Measurements from ENCODE around the gene LRRC27. TPM values are rescaled to one million over a fixed set of nuclear protein-coding genes. Genes with fewer than 3 reads are reported as not detected.
A peak's percentile ranks its signal among the peaks of the same experiment; 100 is the strongest.
"Not testable (repeated sequence)": the region's sequence is repeated elsewhere in the genome, so short reads cannot be mapped to it uniquely, and the experiment has no call there.

LRRC27 gene
- total and polyA plus RNA-seq, 8 donors = 2.5 to 11.1 (median 4.3) TPM

GRCh38 chr10:132385721-132386418 lies 53.9 kb downstream of the LRRC27 start:
- DNase-seq (peak in 3 of 6 donors; percentile 16 to 59 (median 58)), FAIRE-seq (no peak), ATAC-seq (no peak)
- intact Hi-C loops (cut with DNase I) = loop anchor here (5.0 to 10.0 kb wide), 2 partner anchors 66 to 259 kb away; no protein-coding TSS in a partner anchor
- 79 to 80% methylated on average over 15 to 18 of the region's 18 CpGs for WGBS, 2 donors
- peaks cover 10% of the 10 kb centered on the region in 3 donors for H3K4me1 ChIP-seq
- no peak overlapping the region for H3K4me3 ChIP-seq
- no peak overlapping the region for H3K27ac ChIP-seq
- no peaks in the 10 kb centered on the region for H3K36me3 ChIP-seq
- no peak for TF ChIP-seq CTCF (IDR thresholded peaks at IDR 0.05)
- H3K27me3 ChIP-seq = no peaks in the 10 kb centered on the region
- no peaks in the 10 kb centered on the region for H3K9me3 ChIP-seq

- FAIRE-seq (no peak), ATAC-seq (no peak), DNase-seq (peak in 3 of 6 donors; percentile 16 to 57 (median 50))
- Histone ChIP-seq H3K27me3 (no peaks in the 10 kb centered on the region), H3K27ac (no peak overlapping the region), H3K4me1 (peaks cover 10% of the 10 kb centered on the region in 3 donors), H3K36me3 (no peaks in the 10 kb centered on the region), H3K9me3 (no peaks in the 10 kb centered on the region), H3K4me3 (no peak overlapping the region)
- intact Hi-C loops (cut with DNase I) = loop anchor here (5.0 to 10.0 kb wide), 2 partner anchors 66 to 258 kb away; no protein-coding TSS in a partner anchor
- 77 to 84% methylated on average over 9 of the region's 9 CpGs for whole genome bisulfite sequencing, 2 donors
- no peak for TF ChIP-seq CTCF (IDR thresholded peaks at IDR 0.05)
Observed at GRCh38 chr10:132386419-132386831, 54.4 kb downstream of the LRRC27 start.

GRCh38 chr10:132386896-132387295 lies 54.9 kb downstream of the LRRC27 start:
- FAIRE-seq, H3K4me3 ChIP-seq, H3K9me3 ChIP-seq, H3K27me3 ChIP-seq, ATAC-seq, H3K27ac ChIP-seq, H3K36me3 ChIP-seq: not testable (repeated sequence)
- peaks cover 10% of the 10 kb centered on the region in 3 donors for H3K4me1 ChIP-seq
- DNase-seq = peak in 2 of 6 donors; percentile 16 to 33
- intact Hi-C loops (cut with DNase I) = loop anchor here (5.0 to 10.0 kb wide), 2 partner anchors 65 to 258 kb away; no protein-coding TSS in a partner anchor
- 92 to 96% methylated on average over 1 of the region's 1 CpG for WGBS, 2 donors

DNA sequence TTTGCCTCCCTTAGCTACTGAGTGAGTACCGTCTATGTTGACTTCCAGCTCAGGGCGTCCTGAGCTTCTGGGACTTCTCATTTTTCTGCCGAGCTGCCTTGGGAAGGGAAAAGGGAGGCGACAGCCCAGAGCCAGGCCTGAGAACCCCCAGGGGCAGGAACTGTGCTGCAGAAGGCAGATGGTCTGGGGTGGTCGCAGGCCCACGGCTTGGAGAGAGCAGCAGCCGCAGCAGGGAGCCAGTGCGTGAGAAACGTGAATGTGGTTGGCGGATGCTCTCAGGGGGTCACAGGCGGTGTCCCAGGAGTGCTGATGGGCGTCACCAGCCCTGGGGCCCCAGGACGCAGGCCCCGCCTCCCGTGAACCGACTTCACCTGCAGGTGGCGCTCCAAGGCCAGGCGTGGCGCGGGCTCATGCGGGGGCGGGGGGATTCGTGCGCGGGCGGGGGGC lies 55.8 kb downstream of the LRRC27 start:
- intact Hi-C loops (cut with DNase I) = loop anchor here (5.0 to 10.0 kb wide), 2 partner anchors 65 to 257 kb away; no protein-coding TSS in a partner anchor
- WGBS, 2 donors = 2 to 4% methylated on average over 16 to 26 of the region's 26 CpGs
- H3K27ac ChIP-seq = no peak overlapping the region
- FAIRE-seq (no peak), DNase-seq (peak; percentile 60 to 95 (median 80)), ATAC-seq (peak in 3 of 4 donors; percentile 70 to 74 (median 72))
- H3K9me3 ChIP-seq = no peaks in the 10 kb centered on the region
- peak; percentile 50 to 62 (median 54) for TF ChIP-seq CTCF (IDR thresholded peaks at IDR 0.05)
- no peaks in the 10 kb centered on the region for H3K36me3 ChIP-seq
- peaks cover 10% of the 10 kb centered on the region in 3 donors for H3K4me1 ChIP-seq
- H3K4me3 ChIP-seq = no peak overlapping the region
- no peaks in the 10 kb centered on the region for H3K27me3 ChIP-seq

DNA sequence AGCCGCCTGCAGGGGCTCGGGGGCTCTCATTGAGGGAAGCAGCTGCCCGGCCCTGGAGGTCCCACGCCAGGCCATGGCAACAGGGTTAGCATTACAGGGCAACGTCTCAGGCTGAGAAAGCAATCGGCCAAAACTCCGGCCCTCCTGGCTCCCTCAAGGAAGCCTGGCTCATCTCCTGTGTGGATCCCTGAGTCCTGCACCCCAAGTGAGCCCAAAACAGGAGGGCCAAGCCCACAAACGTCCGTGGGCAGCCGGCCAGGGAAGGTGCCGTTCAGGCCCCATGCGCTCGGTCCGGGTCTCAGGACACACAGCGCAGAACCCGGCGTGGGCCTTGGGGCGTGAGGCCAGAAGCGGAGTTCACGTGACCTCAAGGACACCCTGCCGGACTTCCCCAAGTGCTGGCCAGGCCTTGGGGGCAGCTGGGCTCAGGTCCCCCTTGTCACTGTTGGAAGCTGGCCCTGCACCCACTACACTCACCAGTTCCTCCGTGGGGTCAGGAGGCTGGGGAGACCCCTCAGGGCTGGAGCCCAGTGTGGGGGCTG lies 57.0 kb downstream of the LRRC27 start:
- TF ChIP-seq CTCF (IDR thresholded peaks at IDR 0.05) = no peak
- 7 to 9% methylated on average over 22 of the region's 22 CpGs for WGBS, 2 donors
- ATAC-seq (peak; percentile 66 to 88 (median 78)), FAIRE-seq (no peak), DNase-seq (peak; percentile 78 to 95 (median 84))
- Histone ChIP-seq H3K27me3 (no peaks in the 10 kb centered on the region), H3K27ac (peak overlapping the region; percentile 33 to 68 (median 50)), H3K4me3 (no peak overlapping the region), H3K9me3 (no peaks in the 10 kb centered on the region), H3K4me1 (peaks cover 10% of the 10 kb centered on the region in 3 donors), H3K36me3 (no peaks in the 10 kb centered on the region)
- intact Hi-C loops (cut with DNase I) = loop anchor here (5.0 to 10.0 kb wide), 2 partner anchors 63 to 256 kb away; no protein-coding TSS in a partner anchor

Data from pancreas (tissue), 10 donors.